ENCODE data around the gene TTC16.
"Not testable (repeated sequence)": the region's sequence is repeated elsewhere in the genome, so short reads cannot be mapped to it uniquely, and the experiment has no call there.

TTC16 gene

GRCh38 chr9:127779136-127779981 is 63.5 kb downstream of the TTC16 start:
- no peaks in the 10 kb centered on the region for H3K36me3 ChIP-seq (ENCODE audit: control insufficient read depth, insufficient read depth, low read length)
- no peaks in the 10 kb centered on the region for H3K9me3 ChIP-seq (ENCODE audit: control insufficient read depth, insufficient read depth, low read depth, low read length)
- H3K4me1 ChIP-seq (ENCODE audit: control insufficient read depth, insufficient read depth, low read length), result peaks cover 32% of the 10 kb centered on the region
- H3K27ac ChIP-seq (ENCODE audit: low read depth, low read length), result no peak overlapping the region
- H3K9ac ChIP-seq (ENCODE audit: low read length), result no peak overlapping the region
- no peak overlapping the region for H3K4me3 ChIP-seq (ENCODE audit: low read depth, low read length)
- H3K27me3 ChIP-seq (ENCODE audit: control insufficient read depth, insufficient read depth, low read length), result no peaks in the 10 kb centered on the region

GRCh38 chr9:127780126-127780885 is 64.4 kb downstream of the TTC16 start:
- no peak overlapping the region for H3K27ac ChIP-seq (ENCODE audit: low read depth, low read length)
- peaks cover 32% of the 10 kb centered on the region for H3K4me1 ChIP-seq (ENCODE audit: control insufficient read depth, insufficient read depth, low read length)
- H3K9me3 ChIP-seq (ENCODE audit: control insufficient read depth, insufficient read depth, low read depth, low read length), result no peaks in the 10 kb centered on the region
- no peaks in the 10 kb centered on the region for H3K27me3 ChIP-seq (ENCODE audit: control insufficient read depth, insufficient read depth, low read length)
- peak overlapping the region; percentile 9 for H3K9ac ChIP-seq (ENCODE audit: low read length)
- no peak overlapping the region for H3K4me3 ChIP-seq (ENCODE audit: low read depth, low read length)
- H3K36me3 ChIP-seq (ENCODE audit: control insufficient read depth, insufficient read depth, low read length), result no peaks in the 10 kb centered on the region

- H3K36me3 ChIP-seq (ENCODE audit: control insufficient read depth, insufficient read depth, low read length); H3K9ac ChIP-seq (ENCODE audit: low read length); H3K4me3 ChIP-seq (ENCODE audit: low read depth, low read length); H3K27ac ChIP-seq (ENCODE audit: low read depth, low read length); H3K27me3 ChIP-seq (ENCODE audit: control insufficient read depth, insufficient read depth, low read length); H3K9me3 ChIP-seq (ENCODE audit: control insufficient read depth, insufficient read depth, low read depth, low read length): not testable (repeated sequence)
- peaks cover 32% of the 10 kb centered on the region for H3K4me1 ChIP-seq (ENCODE audit: control insufficient read depth, insufficient read depth, low read length)
Observed at GRCh38 chr9:127780909-127781308, 65.0 kb downstream of the TTC16 start.
